Progenitor cell of endocrine pancreas (in vitro differentiated cells): ENCODE data around the gene PEG3. TPM values are rescaled to one million over a fixed set of nuclear protein-coding genes. Genes with fewer than 3 reads are reported as not detected.

Experiments used
- DNase-seq: peaks from one replicate; pipeline ENCODE4 v3.0.0; 2021; ENCODE audit warnings: low spot score; ENCODE audit not compliant: unreplicated experiment
- H3K27ac Mint-ChIP-seq: 2 replicates; pipeline ENCODE4 v1.8.0; 2021; ENCODE audit warnings: mild to moderate bottlenecking, moderate library complexity, mixed read lengths
- H3K27me3 Mint-ChIP-seq: 2 replicates; pipeline ENCODE4 v1.8.0; 2021; ENCODE audit warnings: mixed read lengths
- H3K36me3 Mint-ChIP-seq: 2 replicates; pipeline ENCODE4 v1.8.0; 2022; ENCODE audit warnings: mixed read lengths; ENCODE audit not compliant: insufficient read depth
- H3K4me1 Mint-ChIP-seq: 2 replicates; pipeline ENCODE4 v1.8.0; 2021; ENCODE audit warnings: low read depth, mixed read lengths
- H3K4me3 Mint-ChIP-seq: 2 replicates; pipeline ENCODE4 v1.8.0; 2021; ENCODE audit warnings: low read depth, mild to moderate bottlenecking, moderate library complexity, mixed read lengths
- H3K9me3 Mint-ChIP-seq: 2 replicates; pipeline ENCODE4 v1.8.0; 2021; ENCODE audit warnings: low read depth, mixed read lengths
- total RNA-seq: library from RNA; stranded (reverse); gene quantifications from 2 replicates; pipeline ENCODE4 v1.2.1, GENCODE V29; 2021
- TF ChIP-seq, protein P1 (sequence below): fragments of 200-600 bp; sonication (generic); IDR thresholded peaks from one replicate; pipeline ENCODE4 v1.5.0; 2021; ENCODE audit warnings: antibody characterized with exemption, mild to moderate bottlenecking; ENCODE audit not compliant: unreplicated experiment

PEG3 gene
- total RNA-seq, 1 donor from 2014 or later: not detected

DNA sequence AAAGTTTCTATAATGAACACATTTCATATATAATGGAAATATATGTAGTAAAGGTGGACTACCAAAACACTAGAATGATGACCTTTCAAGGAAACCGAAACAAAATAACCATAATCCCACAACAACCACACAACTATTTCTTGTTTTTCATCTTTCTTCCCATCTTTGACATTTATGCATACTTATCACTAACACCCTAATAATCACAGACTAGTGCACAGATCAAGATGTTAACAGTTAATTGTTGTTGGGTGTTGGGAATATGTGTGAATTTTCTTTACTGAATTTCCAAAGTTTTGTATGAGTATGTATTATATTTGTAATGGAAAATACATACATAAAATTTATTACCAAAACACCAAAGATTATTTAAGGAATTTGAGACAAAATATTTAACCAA is 30.3 kb downstream of the PEG3 start:
- Mint-ChIP-seq H3K27ac (no peak overlapping the region), H3K36me3 (peaks cover 3% of the 10 kb centered on the region), H3K4me3 (no peak overlapping the region), H3K9me3 (peaks cover 76% of the 10 kb centered on the region), H3K4me1 (no peaks in the 10 kb centered on the region), H3K27me3 (no peaks in the 10 kb centered on the region)
- no peak for DNase-seq
- TF ChIP-seq, protein P1, sequence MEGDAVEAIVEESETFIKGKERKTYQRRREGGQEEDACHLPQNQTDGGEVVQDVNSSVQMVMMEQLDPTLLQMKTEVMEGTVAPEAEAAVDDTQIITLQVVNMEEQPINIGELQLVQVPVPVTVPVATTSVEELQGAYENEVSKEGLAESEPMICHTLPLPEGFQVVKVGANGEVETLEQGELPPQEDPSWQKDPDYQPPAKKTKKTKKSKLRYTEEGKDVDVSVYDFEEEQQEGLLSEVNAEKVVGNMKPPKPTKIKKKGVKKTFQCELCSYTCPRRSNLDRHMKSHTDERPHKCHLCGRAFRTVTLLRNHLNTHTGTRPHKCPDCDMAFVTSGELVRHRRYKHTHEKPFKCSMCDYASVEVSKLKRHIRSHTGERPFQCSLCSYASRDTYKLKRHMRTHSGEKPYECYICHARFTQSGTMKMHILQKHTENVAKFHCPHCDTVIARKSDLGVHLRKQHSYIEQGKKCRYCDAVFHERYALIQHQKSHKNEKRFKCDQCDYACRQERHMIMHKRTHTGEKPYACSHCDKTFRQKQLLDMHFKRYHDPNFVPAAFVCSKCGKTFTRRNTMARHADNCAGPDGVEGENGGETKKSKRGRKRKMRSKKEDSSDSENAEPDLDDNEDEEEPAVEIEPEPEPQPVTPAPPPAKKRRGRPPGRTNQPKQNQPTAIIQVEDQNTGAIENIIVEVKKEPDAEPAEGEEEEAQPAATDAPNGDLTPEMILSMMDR: no peak

DNA sequence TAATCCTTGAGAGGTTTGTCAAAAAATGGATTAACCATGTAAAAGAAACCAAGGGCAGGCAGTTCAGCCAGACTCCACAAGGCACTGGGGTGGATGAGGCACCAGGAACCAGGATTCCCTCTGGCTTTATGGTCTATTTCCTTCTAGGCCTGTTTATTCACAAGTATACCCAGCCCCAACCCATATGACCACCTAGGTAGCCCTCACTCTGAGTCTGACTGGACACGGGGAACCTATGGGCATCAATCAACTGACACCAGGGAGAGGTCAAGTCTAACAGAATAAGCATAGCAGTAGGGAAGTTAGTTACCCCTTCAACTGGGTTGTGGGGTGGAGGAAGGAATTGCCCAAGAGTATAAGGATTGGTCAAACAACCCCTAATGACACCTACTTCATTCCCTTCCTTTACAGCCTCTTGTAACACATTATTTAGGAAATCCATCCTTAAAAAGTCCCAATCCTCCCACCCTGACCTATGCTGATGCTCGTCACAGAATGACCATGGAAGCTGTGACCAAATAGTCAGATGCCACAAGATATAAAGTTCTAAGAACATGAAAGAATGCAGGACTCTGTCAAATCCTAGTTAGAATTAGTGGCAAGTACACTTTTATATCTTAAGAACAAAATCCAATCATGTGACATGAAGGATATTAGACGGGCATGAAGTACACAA is 31.7 kb downstream of the PEG3 start:
- no peak for DNase-seq
- H3K27me3 Mint-ChIP-seq: no peaks in the 10 kb centered on the region
- TF ChIP-seq, protein P1: no peak
- peaks cover 1% of the 10 kb centered on the region for H3K36me3 Mint-ChIP-seq
- H3K4me3 Mint-ChIP-seq: no peak overlapping the region
- H3K27ac Mint-ChIP-seq: no peak overlapping the region
- peaks cover 74% of the 10 kb centered on the region for H3K9me3 Mint-ChIP-seq
- no peaks in the 10 kb centered on the region for H3K4me1 Mint-ChIP-seq

DNA sequence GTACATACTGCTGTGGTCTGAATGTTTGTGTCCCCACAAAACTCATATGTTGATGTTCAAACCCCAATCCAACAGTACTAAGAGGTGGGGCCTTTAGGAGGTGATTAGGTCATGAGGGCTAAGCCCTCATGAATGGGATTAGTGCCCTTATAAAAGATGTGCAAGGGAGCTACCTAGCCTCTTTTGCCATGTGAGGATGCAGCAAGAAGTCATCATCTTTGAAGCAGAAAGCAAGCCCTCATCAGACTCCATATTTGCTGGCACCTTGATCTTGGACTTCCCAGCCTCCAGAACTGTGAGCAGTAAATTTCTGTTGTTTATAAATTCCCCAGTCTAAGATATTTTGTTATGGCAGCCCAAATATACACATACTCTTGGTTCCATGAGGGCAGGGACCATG is 33.9 kb downstream of the PEG3 start:
- TF ChIP-seq, protein P1: no peak
- Mint-ChIP-seq H3K27me3 (no peaks in the 10 kb centered on the region), H3K9me3 (peaks cover 66% of the 10 kb centered on the region), H3K36me3 (peaks cover 1% of the 10 kb centered on the region), H3K27ac (no peak overlapping the region), H3K4me1 (no peaks in the 10 kb centered on the region), H3K4me3 (no peak overlapping the region)
- DNase-seq: no peak

Other genes starting within 250 kb of the PEG3 start
- gene ZNF71, start 245.4 kb downstream of the PEG3 start, total RNA-seq: 16.9 and 17.1 TPM in 2 replicates
- gene SMIM17, start 197.6 kb downstream of the PEG3 start, total RNA-seq: 0.72 and 0.80 TPM in 2 replicates
- 0.17 and 0.29 TPM in 2 replicates for gene ZNF835, start 169.0 kb downstream of the PEG3 start, total RNA-seq
- not detected in 2 replicates for gene ZIM2, start within 50 bp of the PEG3 start, total RNA-seq